Measurements from ENCODE around the gene TMEM150B. TPM values are rescaled to one million over a fixed set of nuclear protein-coding genes. Genes with fewer than 3 reads are reported as not detected.

The TMEM150B gene
- polyA plus RNA-seq, 3 donors from 2014 or later, result not detected

- H3K36me3 Mint-ChIP-seq, result no peaks in the 10 kb centered on the region
- peak; percentile 92 to 93 (median 92) for DNase-seq
- peaks cover 11 to 12% of the 10 kb centered on the region in 2 donors for H3K4me1 Mint-ChIP-seq
- peak overlapping the region; percentile 80 to 94 (median 88) for H3K27ac Mint-ChIP-seq
- H3K4me3 Mint-ChIP-seq, result peak overlapping the region; percentile 87 to 95 (median 91)
- peaks cover 5 to 9% (median 5%) of the 10 kb centered on the region in 3 donors for H3K27me3 Mint-ChIP-seq (ENCODE audit: low read depth in 3 of 3)
- no peaks in the 10 kb centered on the region for H3K9me3 Mint-ChIP-seq
These were observed 23.5 kb downstream of the TMEM150B start for GRCh38 chr19:55301459-55302317.

GRCh38 chr19:55300886-55301458 is 24.2 kb downstream of the TMEM150B start:
- Mint-ChIP-seq H3K36me3 (no peaks in the 10 kb centered on the region), H3K4me1 (peaks cover 11 to 12% of the 10 kb centered on the region in 2 donors), H3K27me3 (ENCODE audit: low read depth in 3 of 3) (peaks cover 5 to 9% (median 5%) of the 10 kb centered on the region in 3 donors), H3K4me3 (peak overlapping the region in 4 of 5 donors; percentile 87 to 92 (median 90)), H3K9me3 (no peaks in the 10 kb centered on the region), H3K27ac (peak overlapping the region in 1 of 6 donors; percentile 92)
- DNase-seq, result no peak

- H3K36me3 Mint-ChIP-seq, result no peaks in the 10 kb centered on the region
- H3K27me3 Mint-ChIP-seq (ENCODE audit: low read depth in 3 of 3), result peaks cover 3 to 9% (median 5%) of the 10 kb centered on the region in 3 donors
- H3K4me1 Mint-ChIP-seq, result peaks cover 11 to 12% of the 10 kb centered on the region in 2 donors
- DNase-seq, result no peak
- H3K9me3 Mint-ChIP-seq, result no peaks in the 10 kb centered on the region
- no peak overlapping the region for H3K4me3 Mint-ChIP-seq
- H3K27ac Mint-ChIP-seq, result no peak overlapping the region
These were observed 25.1 kb downstream of the TMEM150B start for GRCh38 chr19:55299991-55300390.

GRCh38 chr19:55297267-55297666 is 27.9 kb downstream of the TMEM150B start:
- Mint-ChIP-seq H3K4me3 (no peak overlapping the region), H3K9me3 (no peaks in the 10 kb centered on the region), H3K27me3 (ENCODE audit: low read depth in 3 of 3) (peaks cover 3 to 10% (median 5%) of the 10 kb centered on the region in 3 donors), H3K36me3 (no peaks in the 10 kb centered on the region), H3K27ac (no peak overlapping the region), H3K4me1 (peaks cover 10 to 11% of the 10 kb centered on the region in 2 donors)
- DNase-seq, result no peak

- DNase-seq, result no peak
- H3K4me1 Mint-ChIP-seq, result peaks cover 9 to 11% of the 10 kb centered on the region in 2 donors
- H3K9me3 Mint-ChIP-seq, result no peaks in the 10 kb centered on the region
- H3K36me3 Mint-ChIP-seq, result no peaks in the 10 kb centered on the region
- no peak overlapping the region for H3K4me3 Mint-ChIP-seq
- H3K27ac Mint-ChIP-seq, result no peak overlapping the region
- peaks cover 0 to 3% (median 3%) of the 10 kb centered on the region in 3 donors for H3K27me3 Mint-ChIP-seq (ENCODE audit: low read depth in 3 of 3)
These were observed 35.9 kb downstream of the TMEM150B start for GRCh38 chr19:55289117-55289796.

GRCh38 chr19:55287361-55288079 is 37.6 kb downstream of the TMEM150B start:
- H3K36me3 Mint-ChIP-seq, result no peaks in the 10 kb centered on the region
- peaks cover 9 to 20% of the 10 kb centered on the region in 2 donors for H3K4me1 Mint-ChIP-seq
- H3K4me3 Mint-ChIP-seq, result no peak overlapping the region
- H3K27ac Mint-ChIP-seq, result no peak overlapping the region
- no peak for DNase-seq
- peaks cover 5 to 8% (median 7%) of the 10 kb centered on the region in 3 donors for H3K27me3 Mint-ChIP-seq (ENCODE audit: low read depth in 3 of 3)
- H3K9me3 Mint-ChIP-seq, result no peaks in the 10 kb centered on the region

- Mint-ChIP-seq H3K4me1 (peaks cover 13 to 28% of the 10 kb centered on the region in 2 donors), H3K9me3 (no peaks in the 10 kb centered on the region), H3K36me3 (no peaks in the 10 kb centered on the region), H3K27ac (peak overlapping the region in 1 of 6 donors; percentile 22), H3K27me3 (ENCODE audit: low read depth in 3 of 3) (peaks cover 7 to 12% (median 12%) of the 10 kb centered on the region in 3 donors), H3K4me3 (peak overlapping the region in 2 of 5 donors; percentile 27 to 35)
- DNase-seq, result no peak
These were observed 39.8 kb downstream of the TMEM150B start for GRCh38 chr19:55285229-55285890.

- peaks cover 21 to 35% of the 10 kb centered on the region in 2 donors for H3K4me1 Mint-ChIP-seq
- peak overlapping the region in 1 of 6 donors; percentile 22 for H3K27ac Mint-ChIP-seq
- peak overlapping the region in 2 of 5 donors; percentile 27 to 35 for H3K4me3 Mint-ChIP-seq
- DNase-seq, result no peak
- H3K27me3 Mint-ChIP-seq (ENCODE audit: low read depth in 3 of 3), result peaks cover 10 to 17% (median 16%) of the 10 kb centered on the region in 3 donors
- H3K36me3 Mint-ChIP-seq, result no peaks in the 10 kb centered on the region
- H3K9me3 Mint-ChIP-seq, result no peaks in the 10 kb centered on the region
These were observed 40.6 kb downstream of the TMEM150B start for GRCh38 chr19:55284405-55285058.

- Mint-ChIP-seq H3K27me3 (ENCODE audit: low read depth in 3 of 3) (peaks cover 10 to 19% (median 16%) of the 10 kb centered on the region in 3 donors), H3K36me3 (no peaks in the 10 kb centered on the region), H3K27ac (peak within 1 kb of the TSS in 5 of 6 donors; percentile 13 to 70 (median 30)), H3K4me3 (peak within 1 kb of the TSS; percentile 16 to 69 (median 55)), H3K4me1 (peaks cover 23 to 39% of the 10 kb centered on the region in 2 donors), H3K9me3 (no peaks in the 10 kb centered on the region)
- peak; percentile 23 to 41 (median 24) for DNase-seq
These were observed 41.4 kb downstream of the TMEM150B start, which contains the start of gene BRSK1 for GRCh38 chr19:55283548-55284377. TSS of gene BRSK1 (plus strand) at chr19:55283997. CDS start at chr19:55284443, 446 bp downstream.

- Mint-ChIP-seq H3K4me1 (peaks cover 44 to 61% of the 10 kb centered on the region in 2 donors), H3K4me3 (peak within 1 kb of the TSS; percentile 90 to 99 (median 93)), H3K9me3 (no peaks in the 10 kb centered on the region), H3K27me3 (ENCODE audit: low read depth in 3 of 3) (peaks cover 7 to 20% (median 16%) of the 10 kb centered on the region in 3 donors), H3K36me3 (peaks cover 0 to 11% (median 3%) of the 10 kb centered on the region in 3 donors), H3K27ac (peak within 1 kb of the TSS; percentile 94 to 99 (median 97))
- DNase-seq, result peak; percentile 95 to 96 (median 96)
These were observed 45.1 kb downstream of the TMEM150B start, which contains the start of gene HSPBP1 for GRCh38 chr19:55279770-55280643. TSS of gene HSPBP1 (minus strand) at chr19:55280110. CDS start at chr19:55279608, 502 bp downstream.

- Mint-ChIP-seq H3K4me1 (peaks cover 44 to 63% of the 10 kb centered on the region in 2 donors), H3K27me3 (ENCODE audit: low read depth in 3 of 3) (peaks cover 7 to 20% (median 16%) of the 10 kb centered on the region in 3 donors), H3K36me3 (peaks cover 0 to 11% (median 3%) of the 10 kb centered on the region in 3 donors)
These were observed 45.8 kb downstream of the TMEM150B start for GRCh38 chr19:55279340-55279739.

More at GRCh38 chr19:55279340-55279739, 45.8 kb downstream of the TMEM150B start:
- H3K27ac Mint-ChIP-seq, result peak overlapping the region; percentile 94 to 99 (median 97)
- H3K4me3 Mint-ChIP-seq, result peak overlapping the region; percentile 90 to 99 (median 93)
- H3K9me3 Mint-ChIP-seq, result no peaks in the 10 kb centered on the region
- no peak for DNase-seq

Measured in immature natural killer cell (primary cell).